ENCODE measurements around the gene KRTAP4-6. TPM values are rescaled to one million over a fixed set of nuclear protein-coding genes. Genes with fewer than 3 reads are reported as not detected.
"Not testable (repeated sequence)": the region's sequence is repeated elsewhere in the genome, so short reads cannot be mapped to it uniquely, and the experiment has no call there.

Gene KRTAP4-6
- total RNA-seq, 1 donor from 2014 or later, result not detected

DNA sequence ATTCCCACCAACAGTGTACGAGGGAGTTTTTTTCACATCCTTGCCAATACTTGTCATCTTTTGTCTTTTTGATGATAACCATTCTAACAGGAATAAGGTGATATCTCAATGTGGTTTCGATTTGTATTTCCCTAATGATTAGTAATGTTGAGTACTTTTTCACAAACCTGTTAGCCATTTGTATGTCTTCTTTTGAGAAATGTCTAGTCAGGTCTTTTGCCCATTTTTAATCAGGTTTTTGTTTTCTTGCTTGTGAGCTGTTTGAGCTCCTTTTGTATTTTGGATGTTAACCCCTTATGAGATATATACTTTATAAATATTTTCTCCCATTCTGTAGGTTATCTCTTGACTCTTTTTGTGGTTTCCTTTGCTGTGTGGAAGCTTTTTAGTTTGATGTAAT is 11.2 kb upstream of the KRTAP4-6 start:
- H3K4me3 ChIP-seq, result no peak overlapping the region
- no peaks in the 10 kb centered on the region for H3K4me1 ChIP-seq
- intact Hi-C loops (cut with DNase I), result no loop called here
- H3K27ac ChIP-seq, result no peak overlapping the region
- no peaks in the 10 kb centered on the region for H3K36me3 ChIP-seq
- no peaks in the 10 kb centered on the region for H3K9me3 ChIP-seq
- TF ChIP-seq, protein P1, sequence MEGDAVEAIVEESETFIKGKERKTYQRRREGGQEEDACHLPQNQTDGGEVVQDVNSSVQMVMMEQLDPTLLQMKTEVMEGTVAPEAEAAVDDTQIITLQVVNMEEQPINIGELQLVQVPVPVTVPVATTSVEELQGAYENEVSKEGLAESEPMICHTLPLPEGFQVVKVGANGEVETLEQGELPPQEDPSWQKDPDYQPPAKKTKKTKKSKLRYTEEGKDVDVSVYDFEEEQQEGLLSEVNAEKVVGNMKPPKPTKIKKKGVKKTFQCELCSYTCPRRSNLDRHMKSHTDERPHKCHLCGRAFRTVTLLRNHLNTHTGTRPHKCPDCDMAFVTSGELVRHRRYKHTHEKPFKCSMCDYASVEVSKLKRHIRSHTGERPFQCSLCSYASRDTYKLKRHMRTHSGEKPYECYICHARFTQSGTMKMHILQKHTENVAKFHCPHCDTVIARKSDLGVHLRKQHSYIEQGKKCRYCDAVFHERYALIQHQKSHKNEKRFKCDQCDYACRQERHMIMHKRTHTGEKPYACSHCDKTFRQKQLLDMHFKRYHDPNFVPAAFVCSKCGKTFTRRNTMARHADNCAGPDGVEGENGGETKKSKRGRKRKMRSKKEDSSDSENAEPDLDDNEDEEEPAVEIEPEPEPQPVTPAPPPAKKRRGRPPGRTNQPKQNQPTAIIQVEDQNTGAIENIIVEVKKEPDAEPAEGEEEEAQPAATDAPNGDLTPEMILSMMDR (IDR thresholded peaks at IDR 0.05), result no peak
- H3K27me3 ChIP-seq, result no peaks in the 10 kb centered on the region
- no peak for DNase-seq (ENCODE audit: low spot score in 2 of 2)

- TF ChIP-seq, protein P1 (IDR thresholded peaks at IDR 0.05), result no peak
- Histone ChIP-seq H3K27me3 (no peaks in the 10 kb centered on the region), H3K36me3 (no peaks in the 10 kb centered on the region), H3K4me1 (no peaks in the 10 kb centered on the region), H3K4me3 (no peak overlapping the region), H3K27ac (no peak overlapping the region), H3K9me3 (no peaks in the 10 kb centered on the region)
- DNase-seq (ENCODE audit: low spot score in 2 of 2), result no peak
- intact Hi-C loops (cut with DNase I), result no loop called here
Measured at GRCh38 chr17:41150026-41150425, 9.7 kb upstream of the KRTAP4-6 start.

DNA sequence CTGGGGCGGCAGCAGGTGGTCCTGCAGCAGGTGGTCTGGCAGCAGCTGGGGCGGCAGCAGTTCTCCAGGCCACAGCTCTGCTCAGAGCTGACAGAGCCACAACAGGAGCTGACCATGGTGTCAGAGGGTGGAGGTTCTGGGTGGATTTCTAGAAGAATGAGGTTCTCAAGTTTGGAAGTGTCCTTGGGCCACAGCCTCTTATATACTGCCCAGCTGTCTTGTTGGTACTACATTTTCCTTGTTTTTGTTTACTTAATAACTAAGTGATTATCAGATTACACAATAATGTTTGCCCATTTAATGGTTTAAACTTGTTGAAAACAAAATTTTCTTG is 9.3 kb upstream of the KRTAP4-6 start, which contains the start of gene KRTAP4-5:
Gene KRTAP4-5 (minus strand): TSS at position 174 of the 334 bp plus-strand sequence. CDS start 58 bp downstream, at position 116.
- H3K4me1 ChIP-seq, result no peaks in the 10 kb centered on the region
- H3K27me3 ChIP-seq, result no peaks in the 10 kb centered on the region
- TF ChIP-seq, protein P1 (IDR thresholded peaks at IDR 0.05), result no peak
- H3K36me3 ChIP-seq, result no peaks in the 10 kb centered on the region
- H3K4me3 ChIP-seq, result no peak within 1 kb of the TSS
- no peak for DNase-seq (ENCODE audit: low spot score in 2 of 2)
- no peak within 1 kb of the TSS for H3K27ac ChIP-seq
- intact Hi-C loops (cut with DNase I), result no loop called here
- no peaks in the 10 kb centered on the region for H3K9me3 ChIP-seq

GRCh38 chr17:41148971-41149651 is 8.8 kb upstream of the KRTAP4-6 start:
- H3K4me1 ChIP-seq; H3K9me3 ChIP-seq; H3K4me3 ChIP-seq; H3K27ac ChIP-seq; DNase-seq (ENCODE audit: low spot score in 2 of 2); H3K36me3 ChIP-seq; intact Hi-C loops (cut with DNase I); H3K27me3 ChIP-seq: not testable (repeated sequence)

DNA sequence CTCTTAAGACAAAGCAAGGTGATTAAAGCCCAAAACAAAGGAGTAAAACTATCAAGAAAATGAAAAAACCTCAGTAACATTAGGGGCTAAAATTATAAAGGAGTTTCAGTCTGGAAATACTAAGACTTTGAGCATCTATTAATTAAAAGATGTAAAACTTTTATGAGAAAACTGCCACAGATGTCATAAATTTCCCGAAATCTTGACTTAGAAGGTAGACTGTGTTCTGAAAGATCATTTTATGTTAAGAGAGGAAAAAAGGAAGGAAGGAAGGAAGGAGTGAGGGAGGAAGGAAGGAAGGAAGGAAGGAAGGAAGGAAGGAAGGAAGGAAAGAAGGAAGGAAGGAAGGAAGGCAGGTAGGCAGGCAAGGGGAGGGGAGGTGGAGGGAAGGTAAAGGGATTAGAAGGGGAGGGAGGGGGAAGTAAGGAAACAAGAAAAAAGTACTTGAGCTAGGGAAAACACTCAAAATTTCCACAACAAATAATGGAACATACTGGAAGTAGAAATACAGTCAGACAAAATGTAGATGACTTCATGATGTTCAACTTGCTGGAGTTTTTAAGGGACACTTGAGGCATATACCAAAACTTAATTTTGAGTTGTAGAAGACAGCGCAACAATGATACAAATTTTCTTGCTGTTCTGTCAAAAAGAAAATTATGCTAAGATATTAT is 7.3 kb upstream of the KRTAP4-6 start:
- H3K9me3 ChIP-seq, result peaks cover 0 to 3% of the 10 kb centered on the region in 2 donors
- H3K4me3 ChIP-seq, result no peak overlapping the region
- H3K36me3 ChIP-seq, result no peaks in the 10 kb centered on the region
- no peaks in the 10 kb centered on the region for H3K4me1 ChIP-seq
- intact Hi-C loops (cut with DNase I), result no loop called here
- H3K27me3 ChIP-seq, result no peaks in the 10 kb centered on the region
- DNase-seq (ENCODE audit: low spot score in 2 of 2), result no peak
- H3K27ac ChIP-seq, result no peak overlapping the region
- TF ChIP-seq, protein P1 (IDR thresholded peaks at IDR 0.05), result no peak

DNA sequence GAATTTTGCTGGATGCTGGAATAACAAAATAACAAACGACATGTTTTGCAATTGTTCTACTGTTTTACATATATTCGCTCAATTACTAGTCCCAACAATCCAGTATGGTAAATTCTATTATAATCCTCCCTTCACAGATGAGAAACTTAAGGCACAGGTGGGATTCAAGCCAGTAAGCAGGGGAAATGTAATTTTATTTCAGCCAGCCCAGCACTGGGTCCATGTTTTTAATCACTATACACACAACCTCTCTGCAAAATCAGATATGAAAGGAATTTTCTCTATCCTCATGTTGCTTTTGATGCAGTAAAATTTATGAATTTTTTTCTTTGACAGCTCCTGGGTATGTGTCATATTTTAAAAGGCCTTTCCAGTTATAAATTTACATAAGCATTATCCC is 4.9 kb upstream of the KRTAP4-6 start:
- Histone ChIP-seq H3K9me3 (peaks cover 0 to 3% of the 10 kb centered on the region in 2 donors), H3K36me3 (no peaks in the 10 kb centered on the region), H3K4me1 (no peaks in the 10 kb centered on the region), H3K4me3 (no peak overlapping the region), H3K27me3 (no peaks in the 10 kb centered on the region), H3K27ac (no peak overlapping the region)
- intact Hi-C loops (cut with DNase I), result no loop called here
- TF ChIP-seq, protein P1 (IDR thresholded peaks at IDR 0.05), result no peak
- no peak for DNase-seq (ENCODE audit: low spot score in 2 of 2)

Data from ascending aorta (tissue), 2 donors.